Fibroblast of lung (primary cell): ENCODE measurements around the gene SYT11. TPM values are rescaled to one million over a fixed set of nuclear protein-coding genes. Genes with fewer than 3 reads are reported as not detected.
A peak's percentile ranks its signal among the peaks of the same experiment; 100 is the strongest.

Experiments used
- DNase-seq, 2 donors: peaks; one replicate each; pipeline versions ENCODE4 v3.0.0 to v3.0.0-alpha.2; 2010; ENCODE audit warnings: low read depth in 2 of 2
- H2AFZ ChIP-seq: 2 replicates; pipeline ENCODE4 v1.5.1; 2012; ENCODE audit warnings: low read length, control low read depth, inconsistent platforms
- H3K27ac ChIP-seq: 2 replicates; pipeline ENCODE4 v1.5.1; 2011; ENCODE audit warnings: low read length, control low read depth; ENCODE audit not compliant: insufficient read depth
- H3K27me3 ChIP-seq: 2 replicates; pipeline ENCODE4 v1.5.1; 2011; ENCODE audit warnings: mild to moderate bottlenecking, low read length; ENCODE audit not compliant: control insufficient read depth, insufficient read depth
- H3K36me3 ChIP-seq: 2 replicates; pipeline ENCODE4 v1.5.1; 2011; ENCODE audit warnings: low read length; ENCODE audit not compliant: control insufficient read depth, insufficient read depth
- H3K4me1 ChIP-seq: 2 replicates; pipeline ENCODE4 v1.5.1; 2011; ENCODE audit warnings: low read length; ENCODE audit not compliant: control insufficient read depth, insufficient read depth; ENCODE audit errors: extremely low read depth
- H3K4me2 ChIP-seq: 2 replicates; pipeline ENCODE4 v1.5.1; 2011; ENCODE audit warnings: low read length, control low read depth; ENCODE audit not compliant: insufficient read depth; ENCODE audit errors: extremely low read depth
- H3K4me3 ChIP-seq, 4 experiments: fragments of 200-600 bp in 1 of 4; sonication (generic) in 1 of 4; replicated peaks in 1 of 4; 2 replicates each; pipeline ENCODE4 v1.5.1; 2011 to 2016; ENCODE audit warnings: low read length in 4 of 4, low read depth in 3 of 4, mild to moderate bottlenecking in 3 of 4, control low read depth in 2 of 4, inconsistent platforms in 1 of 4, mixed read lengths in 1 of 4; ENCODE audit not compliant: insufficient read depth in 1 of 4; ENCODE audit errors: control extremely low read depth in 1 of 4
- H3K79me2 ChIP-seq: 2 replicates; pipeline ENCODE4 v1.5.1; 2012; ENCODE audit warnings: mild to moderate bottlenecking, low read length, inconsistent platforms; ENCODE audit not compliant: control insufficient read depth, insufficient read depth
- H3K9ac ChIP-seq: 2 replicates; pipeline ENCODE4 v1.5.1; 2011; ENCODE audit warnings: mild to moderate bottlenecking, low read length, control low read depth; ENCODE audit not compliant: insufficient read depth
- H3K9me3 ChIP-seq: 2 replicates; pipeline ENCODE4 v1.5.1; 2012; ENCODE audit warnings: low read depth, low read length; ENCODE audit not compliant: control insufficient read depth, insufficient read depth
- H4K20me1 ChIP-seq: 2 replicates; pipeline ENCODE4 v1.5.1; 2011; ENCODE audit warnings: low read length; ENCODE audit not compliant: control insufficient read depth, insufficient read depth; ENCODE audit errors: extremely low read depth
- CTCF ChIP-seq, 2 donors: IDR thresholded peaks in 1 of 2; conservative IDR thresholded peaks in 1 of 2; 1 replicate in 1 of 2; 2 replicates in 1 of 2; pipeline ENCODE4 v1.5.1; 2011 to 2012; ENCODE audit warnings: low read length in 2 of 2, control low read depth in 1 of 2, inconsistent platforms in 1 of 2, low read depth in 1 of 2, mild to moderate bottlenecking in 1 of 2
- EZH2 ChIP-seq: IDR thresholded peaks from 2 replicates; pipeline ENCODE4 v1.5.1; 2012; ENCODE audit warnings: low read length, control low read depth, mild to moderate bottlenecking; ENCODE audit errors: missing control alignments
- polyA plus RNA-seq, 2 donors: library from polyadenylated mRNA; depleted of rRNA in 1 of 2; stranded (reverse) in 1 of 2; unstranded in 1 of 2; fragments of >200 nt; gene quantifications; 2 replicates each; pipeline ENCODE4 v1.2.1, GENCODE V29; 2011 to 2012; ENCODE audit warnings: missing spikeins in 1 of 2
- total RNA-seq: library from RNA; depleted of rRNA; stranded (reverse); fragments of >200 nt; gene quantifications from 2 replicates; pipeline ENCODE4 v1.2.1, GENCODE V29; 2014

SYT11 gene
- total and polyA plus RNA-seq, 2 donors (not counting 1 experiment from before 2014, with no cell fraction given): 36.8 to 71.3 TPM

GRCh38 chr1:155931332-155932038, 72.1 kb downstream of the SYT11 start:
- Histone ChIP-seq H3K4me2 (peak overlapping the region; percentile 84), H3K4me1 (peaks cover 12% of the 10 kb centered on the region), H3K79me2 (peaks cover 55% of the 10 kb centered on the region), H2AFZ (no peak overlapping the region), H3K27me3 (no peaks in the 10 kb centered on the region), H3K9me3 (no peaks in the 10 kb centered on the region), H3K36me3 (peaks cover 11% of the 10 kb centered on the region), H3K4me3 (peak overlapping the region; percentile 18 to 94 (median 24)), H3K9ac (no peak overlapping the region), H4K20me1 (no peaks in the 10 kb centered on the region), H3K27ac (no peak overlapping the region)
- TF ChIP-seq CTCF (conservative IDR thresholded peaks at IDR 0.05 in 1 of 2, IDR thresholded peaks at IDR 0.05 in 1 of 2; ENCODE audit: low read depth in 1 of 2, low read length in 2 of 2) (no peak), EZH2 (no peak)
- DNase-seq: peak in 1 of 2 donors; percentile 55

- no peak overlapping the region for H3K27ac ChIP-seq
- no peaks in the 10 kb centered on the region for H3K9me3 ChIP-seq
- no peaks in the 10 kb centered on the region for H4K20me1 ChIP-seq
- H3K79me2 ChIP-seq: peaks cover 51% of the 10 kb centered on the region
- no peak overlapping the region for H2AFZ ChIP-seq
- peak overlapping the region; percentile 84 for H3K4me2 ChIP-seq
- TF ChIP-seq CTCF (conservative IDR thresholded peaks at IDR 0.05 in 1 of 2, IDR thresholded peaks at IDR 0.05 in 1 of 2; ENCODE audit: low read depth in 1 of 2, low read length in 2 of 2) (no peak), EZH2 (no peak)
- peaks cover 5% of the 10 kb centered on the region for H3K36me3 ChIP-seq
- peak overlapping the region in 3 of 4 experiments; percentile 94 to 98 (median 96) for H3K4me3 ChIP-seq
- no peaks in the 10 kb centered on the region for H3K27me3 ChIP-seq
- no peak for DNase-seq
- no peak overlapping the region for H3K9ac ChIP-seq
- H3K4me1 ChIP-seq: peaks cover 12% of the 10 kb centered on the region
These were observed 72.7 kb downstream of the SYT11 start for GRCh38 chr1:155932081-155932480.

- Histone ChIP-seq H3K79me2 (peaks cover 51% of the 10 kb centered on the region), H4K20me1 (no peaks in the 10 kb centered on the region), H3K9ac (no peak overlapping the region), H3K9me3 (no peaks in the 10 kb centered on the region), H3K36me3 (peaks cover 5% of the 10 kb centered on the region), H2AFZ (no peak overlapping the region), H3K27me3 (no peaks in the 10 kb centered on the region), H3K4me3 (peak overlapping the region; percentile 11 to 98 (median 95)), H3K4me1 (peaks cover 12% of the 10 kb centered on the region), H3K4me2 (peak overlapping the region; percentile 84), H3K27ac (no peak overlapping the region)
- TF ChIP-seq CTCF (conservative IDR thresholded peaks at IDR 0.05 in 1 of 2, IDR thresholded peaks at IDR 0.05 in 1 of 2; ENCODE audit: low read depth in 1 of 2, low read length in 2 of 2): no peak
- TF ChIP-seq EZH2: no peak
- no peak for DNase-seq
These were observed 73.1 kb downstream of the SYT11 start for GRCh38 chr1:155932487-155932886.
